ENCODE data around the gene GRAP2. TPM values are rescaled to one million over a fixed set of nuclear protein-coding genes. Genes with fewer than 3 reads are reported as not detected.

The GRAP2 gene
- total and polyA plus RNA-seq, 2 of the 13 experiments (the other 11 are each of a cell fraction or from before 2014, with no cell fraction given) = 0.15 TPM; not detected in 1

DNA sequence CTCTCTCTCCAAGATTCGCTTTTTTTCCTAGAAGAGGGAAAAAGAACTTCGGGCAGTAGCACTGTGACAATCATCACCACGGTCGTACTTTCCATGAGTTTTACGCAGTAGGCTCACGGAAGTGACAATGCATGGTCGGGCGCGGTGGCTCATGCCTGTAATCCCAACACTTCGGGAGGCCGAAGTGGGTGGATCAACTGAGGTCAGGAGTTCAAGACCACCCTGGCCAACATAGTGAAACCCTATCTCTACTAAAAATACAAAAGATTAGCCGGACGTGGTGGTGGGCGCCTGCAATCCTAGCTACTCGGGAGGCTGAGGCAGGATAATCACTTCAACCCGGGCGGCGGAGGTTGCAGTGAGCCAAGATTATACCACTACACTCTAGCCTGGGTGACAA is 23.4 kb downstream of the GRAP2 start:
- Histone ChIP-seq H3K4me1 (ENCODE audit: insufficient read depth, low read length) (peaks cover 11% of the 10 kb centered on the region), H2AFZ (ENCODE audit: low read length) (no peak overlapping the region), H3K4me2 (ENCODE audit: low read depth, low read length) (no peak overlapping the region), H3K9me3 (ENCODE audit: low read length) (no peaks in the 10 kb centered on the region), H3K79me2 (ENCODE audit: insufficient read depth, low read length) (no peaks in the 10 kb centered on the region), H3K9ac (ENCODE audit: insufficient read depth, low read depth, low read length) (no peak overlapping the region), H3K27ac (ENCODE audit: extremely low read length, insufficient read depth, low read length) (no peak overlapping the region), H4K20me1 (ENCODE audit: insufficient read depth, low read length) (no peaks in the 10 kb centered on the region), H3K36me3 (replicated peaks in 1 of 2; ENCODE audit: control insufficient read depth in 1 of 2, insufficient read depth in 2 of 2, low read length in 2 of 2) (no peaks in the 10 kb centered on the region), H3K4me3 (replicated peaks in 1 of 3; ENCODE audit: insufficient read depth in 1 of 3, low read depth in 2 of 3, low read length in 3 of 3) (no peak overlapping the region), H3K27me3 (ENCODE audit: control insufficient read depth in 1 of 2, insufficient read depth in 2 of 2, low read length in 2 of 2) (no peaks in the 10 kb centered on the region; a peak in 2 of 5 replicates)
- CTCF ChIA-PET (ENCODE audit: low intra/inter-chr PET ratio, low total read pairs) = no interaction called here
- in situ Hi-C loops (cut with HindIII; ENCODE audit: extremely low pct_ligation_motif_present, low pct_unique_long_range_greater_than_20kb) (no loop called here), intact Hi-C loops (cut with micrococcal nuclease; ENCODE audit: unreplicated experiment) (no loop called here)
- no peak for DNase-seq (ENCODE audit: low spot score)
- WGBS (ENCODE audit: low lambda C conversion rate) = 62% methylated on average over 18 of the region's 18 CpGs
- no TSS peak for BruUV-seq (replicated peaks)
- no peak for ATAC-seq
- POLR2A ChIA-PET = no interaction called here
- FAIRE-seq = no peak
- TF ChIP-seq TGIF2 (CRISPR knock-in tag; IDR thresholded peaks at IDR 0.05) = no peak
- no peak for TF ChIP-seq ZFP36 (IDR thresholded peaks at IDR 0.05; ENCODE audit: borderline replicate concordance, low read depth, low read length, partially characterized antibody)
- TF ChIP-seq ZNF619 (CRISPR knock-in tag; IDR thresholded peaks at IDR 0.05) = no peak
- no peak for TF ChIP-seq ZNF484 (CRISPR knock-in tag; IDR thresholded peaks at IDR 0.05; ENCODE audit: borderline replicate concordance, low read depth)
- no peak for TF ChIP-seq ZNF598 (CRISPR knock-in tag; IDR thresholded peaks at IDR 0.05; ENCODE audit: borderline replicate concordance)
- TF ChIP-seq GTF2F1 (IDR thresholded peaks at IDR 0.05; ENCODE audit: low read length) = no peak
- no peak for TF ChIP-seq NFIC (IDR thresholded peaks at IDR 0.05; ENCODE audit: low read length)
- no peak for TF ChIP-seq ZFP36L1 (CRISPR knock-in tag; IDR thresholded peaks at IDR 0.05)
- TF ChIP-seq, protein P1, sequence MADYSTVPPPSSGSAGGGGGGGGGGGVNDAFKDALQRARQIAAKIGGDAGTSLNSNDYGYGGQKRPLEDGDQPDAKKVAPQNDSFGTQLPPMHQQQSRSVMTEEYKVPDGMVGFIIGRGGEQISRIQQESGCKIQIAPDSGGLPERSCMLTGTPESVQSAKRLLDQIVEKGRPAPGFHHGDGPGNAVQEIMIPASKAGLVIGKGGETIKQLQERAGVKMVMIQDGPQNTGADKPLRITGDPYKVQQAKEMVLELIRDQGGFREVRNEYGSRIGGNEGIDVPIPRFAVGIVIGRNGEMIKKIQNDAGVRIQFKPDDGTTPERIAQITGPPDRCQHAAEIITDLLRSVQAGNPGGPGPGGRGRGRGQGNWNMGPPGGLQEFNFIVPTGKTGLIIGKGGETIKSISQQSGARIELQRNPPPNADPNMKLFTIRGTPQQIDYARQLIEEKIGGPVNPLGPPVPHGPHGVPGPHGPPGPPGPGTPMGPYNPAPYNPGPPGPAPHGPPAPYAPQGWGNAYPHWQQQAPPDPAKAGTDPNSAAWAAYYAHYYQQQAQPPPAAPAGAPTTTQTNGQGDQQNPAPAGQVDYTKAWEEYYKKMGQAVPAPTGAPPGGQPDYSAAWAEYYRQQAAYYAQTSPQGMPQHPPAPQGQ (CRISPR knock-in tag; IDR thresholded peaks at IDR 0.05; ENCODE audit: borderline replicate concordance) = no peak

All from HepG2 (cell line).